Left forelimb (tissue), 1 donor: Measurements from ENCODE around the gene LDLRAD4.

Source experiments
- DNase-seq: peaks from one replicate; pipeline ENCODE4 v3.0.0-alpha.2; 2018; ENCODE audit warnings: low spot score

Gene LDLRAD4

GRCh38 chr18:13532406-13533075 lies 314.0 kb downstream of the LDLRAD4 start:
- no peak for DNase-seq

DNA sequence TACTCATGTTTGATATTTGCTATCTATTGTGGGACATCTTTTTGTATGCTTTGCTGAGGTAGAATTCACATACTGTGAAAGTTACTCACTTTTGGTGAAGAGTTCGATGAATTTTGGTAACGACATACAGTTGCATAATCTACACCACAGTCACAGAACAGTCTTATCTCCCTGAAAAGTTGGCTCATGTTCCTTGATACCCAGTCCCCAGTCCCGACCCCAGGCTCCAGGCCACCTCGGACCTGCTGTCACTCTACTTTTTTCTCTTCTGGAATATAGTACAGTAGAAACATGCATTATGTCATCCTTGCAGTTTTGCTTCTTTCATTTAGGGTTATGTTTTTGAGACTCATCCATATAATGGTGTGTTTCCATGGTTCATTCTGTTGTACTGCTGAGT lies 316.1 kb downstream of the LDLRAD4 start:
- DNase-seq = no peak

DNA sequence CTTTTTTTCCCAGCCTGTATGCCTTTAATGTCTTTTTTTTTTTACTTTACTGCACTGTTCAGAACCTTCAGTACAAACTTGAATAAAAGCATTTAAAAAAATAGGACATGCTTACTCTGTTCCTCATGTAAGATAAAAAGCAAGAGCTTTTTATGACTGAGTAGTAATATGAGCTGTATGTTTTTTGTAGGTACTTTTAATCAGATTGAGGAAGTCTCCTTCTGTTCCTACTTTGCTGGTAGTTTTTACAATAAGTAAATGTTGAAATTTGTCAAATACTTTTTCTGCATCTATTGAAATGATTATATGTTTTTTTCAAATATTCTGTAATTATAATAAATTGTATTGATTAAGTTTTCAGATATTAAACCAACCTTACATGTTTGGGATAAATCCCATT lies 318.0 kb downstream of the LDLRAD4 start:
- no peak for DNase-seq

GRCh38 chr18:13537022-13537780 lies 318.6 kb downstream of the LDLRAD4 start:
- DNase-seq = no peak

DNA sequence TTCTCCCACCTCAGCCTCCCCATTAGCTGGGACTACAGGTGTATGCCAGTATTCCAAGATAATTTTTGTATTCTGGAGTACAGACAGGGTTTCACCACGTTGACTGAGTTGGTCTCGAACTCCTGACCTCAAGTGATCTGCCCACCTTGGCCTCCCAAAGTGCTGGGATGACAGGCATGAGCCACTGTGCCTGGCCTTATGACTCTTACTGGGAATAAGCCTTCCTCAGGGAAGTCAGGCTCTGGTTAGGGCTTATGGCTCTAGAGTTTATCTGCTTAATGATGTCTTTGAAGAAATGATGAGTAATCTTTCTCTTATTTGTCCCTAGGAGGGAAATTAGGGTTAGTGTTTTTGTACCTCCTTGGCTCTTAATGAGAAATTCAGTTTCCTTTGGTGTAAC lies 320.1 kb downstream of the LDLRAD4 start:
- no peak for DNase-seq

DNA sequence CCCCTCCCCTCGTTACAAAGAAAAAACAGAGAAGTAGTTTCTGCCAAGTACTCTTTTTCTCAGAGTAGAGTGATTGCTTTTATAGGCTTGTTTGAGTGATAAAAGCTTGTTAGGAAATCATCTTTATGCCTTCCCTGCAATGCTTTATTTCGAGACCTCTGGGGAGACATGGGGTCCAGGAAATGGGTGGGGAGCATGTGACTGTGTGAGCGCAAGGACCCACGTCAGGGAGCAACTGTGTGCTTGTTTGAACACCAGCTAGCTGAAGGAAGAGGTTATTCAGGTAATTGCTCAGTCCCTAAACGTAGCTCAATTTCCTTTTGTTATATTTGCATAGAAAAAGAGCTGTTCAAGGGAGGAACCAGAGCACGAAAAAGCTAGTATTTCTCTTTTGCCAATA lies 320.5 kb downstream of the LDLRAD4 start:
- DNase-seq = no peak

DNA sequence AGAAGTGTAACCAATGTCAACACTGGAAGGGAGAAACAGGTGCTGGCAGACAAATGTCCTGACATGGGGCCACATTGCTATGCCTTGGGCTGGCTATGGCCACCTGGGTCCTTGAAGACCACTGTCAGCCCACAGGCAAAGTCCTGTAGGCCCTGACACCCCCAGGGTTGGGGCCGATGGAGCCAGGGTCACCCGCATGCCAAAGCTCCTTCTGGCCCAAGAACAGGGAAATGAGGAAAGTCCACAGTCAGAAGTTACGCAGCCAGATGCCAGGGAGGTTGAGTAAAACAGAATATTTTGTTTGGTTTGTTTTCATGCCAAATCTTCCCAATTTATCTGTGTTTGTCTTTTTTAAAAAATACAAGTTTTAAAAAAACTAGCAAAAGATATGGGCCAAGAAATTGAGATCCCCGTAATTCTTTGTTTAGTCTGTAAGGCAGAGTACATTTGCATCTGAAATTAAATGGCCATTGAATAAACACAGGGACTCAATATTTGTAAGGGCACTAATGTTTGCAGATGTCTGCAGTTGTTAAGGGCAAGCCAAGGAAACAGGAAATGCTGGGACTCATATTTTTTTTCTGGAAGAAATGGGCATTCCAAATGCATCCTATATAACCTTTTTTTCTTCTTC lies 321.4 kb downstream of the LDLRAD4 start:
- no peak for DNase-seq

- no peak for DNase-seq
Observed at GRCh38 chr18:13540477-13541182, 322.1 kb downstream of the LDLRAD4 start.

GRCh38 chr18:13541621-13542519 lies 323.3 kb downstream of the LDLRAD4 start:
- DNase-seq = no peak

DNA sequence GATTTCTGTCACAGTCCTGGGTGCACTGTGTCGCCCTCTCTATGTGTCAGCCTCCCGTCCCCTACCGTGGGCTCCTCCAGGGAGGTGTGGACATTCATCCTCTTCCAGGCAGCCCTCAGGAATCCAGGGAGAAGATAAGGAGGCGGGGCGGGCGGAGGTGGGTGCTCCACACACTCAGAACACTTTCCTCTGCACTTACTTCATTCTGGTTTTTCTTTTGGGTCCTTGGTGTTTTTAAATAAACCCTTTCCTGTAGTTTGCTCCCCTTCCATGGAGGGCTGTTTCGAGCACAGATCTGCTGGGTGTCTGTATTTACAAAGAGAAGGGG lies 323.9 kb downstream of the LDLRAD4 start:
- no peak for DNase-seq

- no peak for DNase-seq
Observed at GRCh38 chr18:13543144-13543543, 324.6 kb downstream of the LDLRAD4 start.

- no peak for DNase-seq
Observed at GRCh38 chr18:13543811-13544732, 325.5 kb downstream of the LDLRAD4 start.

DNA sequence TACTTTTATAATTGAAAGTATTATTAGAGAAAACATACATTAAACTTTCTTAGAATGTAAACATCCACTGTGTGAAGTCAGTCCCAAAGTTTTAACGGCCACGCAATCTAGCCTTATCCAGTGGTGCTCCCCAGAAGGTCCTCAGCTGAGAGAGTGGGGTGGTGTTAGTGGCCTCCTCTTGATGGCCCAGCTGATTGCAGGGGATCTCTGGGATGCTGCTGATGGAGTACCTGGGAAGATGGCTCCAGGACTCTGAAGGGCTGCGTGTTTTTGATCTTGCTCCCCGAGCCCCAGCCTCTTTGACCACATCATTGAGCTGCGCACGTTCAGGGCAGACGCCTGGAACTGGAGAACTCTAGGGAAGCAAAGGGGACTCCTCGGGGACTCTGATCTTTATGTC lies 326.4 kb downstream of the LDLRAD4 start:
- no peak for DNase-seq

GRCh38 chr18:13545514-13545913 lies 327.0 kb downstream of the LDLRAD4 start:
- no peak for DNase-seq

DNA sequence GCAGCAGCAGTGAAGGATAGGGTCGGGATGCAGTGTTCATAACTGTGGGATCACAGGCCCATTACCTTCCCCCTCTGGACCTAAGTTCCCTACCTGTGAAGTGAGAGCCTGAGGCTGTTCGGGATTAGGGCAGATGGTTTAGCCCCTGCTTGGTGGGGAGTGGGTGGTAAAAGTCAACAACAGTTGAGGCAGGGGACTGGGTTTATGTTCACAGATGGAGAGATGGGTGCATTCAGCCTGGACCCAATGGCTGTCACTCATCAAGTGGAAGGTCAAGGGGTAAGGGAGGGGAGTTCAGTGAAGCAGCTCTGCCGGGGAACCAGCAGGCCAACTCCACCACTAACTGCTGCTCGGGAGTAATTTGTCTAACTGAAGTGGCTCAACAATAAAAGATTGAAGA lies 327.4 kb downstream of the LDLRAD4 start:
- DNase-seq = no peak

DNA sequence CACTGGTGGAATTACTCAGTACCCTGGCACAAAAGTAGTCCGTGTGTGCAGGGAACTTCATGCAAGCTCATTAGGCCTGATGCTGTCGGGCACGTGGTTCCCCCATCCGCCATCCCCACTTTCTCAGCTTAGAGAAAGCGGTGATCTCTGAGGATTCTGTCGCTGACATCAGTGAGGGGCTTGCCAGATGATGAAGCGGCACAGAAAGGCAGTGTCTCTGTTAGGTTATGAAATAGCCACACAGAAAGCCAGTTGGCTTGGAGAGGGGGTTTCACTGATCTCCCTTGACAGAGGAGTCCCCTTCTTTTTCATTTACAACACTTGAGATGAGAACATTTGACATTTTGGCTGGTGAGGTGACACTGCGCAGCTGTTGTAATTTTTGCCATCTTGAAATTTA lies 328.1 kb downstream of the LDLRAD4 start:
- DNase-seq = no peak

- DNase-seq = no peak
Observed at GRCh38 chr18:13547347-13547746, 328.8 kb downstream of the LDLRAD4 start.

- no peak for DNase-seq
Observed at GRCh38 chr18:13548106-13548819, 329.7 kb downstream of the LDLRAD4 start.

- DNase-seq = no peak
Observed at GRCh38 chr18:13548966-13549879, 330.7 kb downstream of the LDLRAD4 start.
